ENCODE data around the gene BMP8B.
"Not testable (repeated sequence)": the region's sequence is repeated elsewhere in the genome, so short reads cannot be mapped to it uniquely, and the experiment has no call there.

BMP8B gene

GRCh38 chr1:39799770-39800470 lies 11.3 kb upstream of the BMP8B start:
- Mint-ChIP-seq H3K27me3 (no peaks in the 10 kb centered on the region), H3K4me1 (ENCODE audit: low read depth) (peaks cover 41% of the 10 kb centered on the region), H3K9me3 (no peaks in the 10 kb centered on the region), H3K27ac (peak overlapping the region; percentile 90), H3K4me3 (peak overlapping the region; percentile 71), H3K36me3 (ENCODE audit: low read depth) (no peaks in the 10 kb centered on the region)
- intact Hi-C loops (cut with micrococcal nuclease), result no loop called here

- H3K9me3 Mint-ChIP-seq; intact Hi-C loops (cut with micrococcal nuclease); H3K36me3 Mint-ChIP-seq (ENCODE audit: low read depth); H3K27me3 Mint-ChIP-seq: not testable (repeated sequence)
- H3K4me1 Mint-ChIP-seq (ENCODE audit: low read depth), result peaks cover 40% of the 10 kb centered on the region
- peak overlapping the region; percentile 71 for H3K4me3 Mint-ChIP-seq
- H3K27ac Mint-ChIP-seq, result peak overlapping the region; percentile 90
Observed at GRCh38 chr1:39798859-39799769, 10.4 kb upstream of the BMP8B start.

- no peaks in the 10 kb centered on the region for H3K27me3 Mint-ChIP-seq
- H3K4me3 Mint-ChIP-seq, result no peak overlapping the region
- H3K27ac Mint-ChIP-seq, result no peak overlapping the region
- H3K4me1 Mint-ChIP-seq (ENCODE audit: low read depth), result peaks cover 42% of the 10 kb centered on the region
- intact Hi-C loops (cut with micrococcal nuclease), result no loop called here
- H3K36me3 Mint-ChIP-seq (ENCODE audit: low read depth), result no peaks in the 10 kb centered on the region
- H3K9me3 Mint-ChIP-seq, result no peaks in the 10 kb centered on the region
Observed at GRCh38 chr1:39795651-39796050, 7.0 kb upstream of the BMP8B start.

- no peaks in the 10 kb centered on the region for H3K36me3 Mint-ChIP-seq (ENCODE audit: low read depth)
- H3K27ac Mint-ChIP-seq, result no peak overlapping the region
- H3K9me3 Mint-ChIP-seq, result no peaks in the 10 kb centered on the region
- H3K4me1 Mint-ChIP-seq (ENCODE audit: low read depth), result peaks cover 46% of the 10 kb centered on the region
- intact Hi-C loops (cut with micrococcal nuclease), result no loop called here
- peaks cover 12% of the 10 kb centered on the region for H3K27me3 Mint-ChIP-seq
- no peak overlapping the region for H3K4me3 Mint-ChIP-seq
Observed at GRCh38 chr1:39791838-39792237, 3.2 kb upstream of the BMP8B start.

GRCh38 chr1:39789571-39790110 lies 976 bp upstream of the BMP8B start:
- H3K4me3 Mint-ChIP-seq, result peak overlapping the region; percentile 77
- peaks cover 46% of the 10 kb centered on the region for H3K4me1 Mint-ChIP-seq (ENCODE audit: low read depth)
- H3K36me3 Mint-ChIP-seq (ENCODE audit: low read depth), result no peaks in the 10 kb centered on the region
- intact Hi-C loops (cut with micrococcal nuclease), result no loop called here
- no peaks in the 10 kb centered on the region for H3K9me3 Mint-ChIP-seq
- peaks cover 18% of the 10 kb centered on the region for H3K27me3 Mint-ChIP-seq
- peak overlapping the region; percentile 86 for H3K27ac Mint-ChIP-seq

DNA sequence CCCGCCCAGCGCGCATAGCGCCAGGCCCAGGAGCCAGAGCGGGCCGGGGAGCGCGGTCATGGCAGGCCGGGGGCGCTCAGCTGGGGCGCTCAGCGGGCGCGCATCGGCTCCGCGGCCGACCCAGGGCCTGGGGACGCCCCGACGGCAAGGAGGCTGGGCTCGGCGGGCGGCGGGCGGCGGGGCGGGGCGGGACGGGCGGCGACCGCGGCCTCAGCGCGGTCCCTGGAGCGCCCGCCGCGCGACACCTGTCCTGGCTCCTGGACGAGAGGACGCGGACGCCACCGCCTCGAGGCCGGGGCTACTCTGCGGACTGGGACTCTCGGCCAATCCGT lies 273 bp downstream of the BMP8B start:
- peak overlapping the region; percentile 86 for H3K27ac Mint-ChIP-seq
- peaks cover 18% of the 10 kb centered on the region for H3K27me3 Mint-ChIP-seq
- H3K4me3 Mint-ChIP-seq, result peak overlapping the region; percentile 77
- no peaks in the 10 kb centered on the region for H3K36me3 Mint-ChIP-seq (ENCODE audit: low read depth)
- H3K4me1 Mint-ChIP-seq (ENCODE audit: low read depth), result peaks cover 40% of the 10 kb centered on the region
- H3K9me3 Mint-ChIP-seq, result no peaks in the 10 kb centered on the region
- intact Hi-C loops (cut with micrococcal nuclease), result no loop called here

DNA sequence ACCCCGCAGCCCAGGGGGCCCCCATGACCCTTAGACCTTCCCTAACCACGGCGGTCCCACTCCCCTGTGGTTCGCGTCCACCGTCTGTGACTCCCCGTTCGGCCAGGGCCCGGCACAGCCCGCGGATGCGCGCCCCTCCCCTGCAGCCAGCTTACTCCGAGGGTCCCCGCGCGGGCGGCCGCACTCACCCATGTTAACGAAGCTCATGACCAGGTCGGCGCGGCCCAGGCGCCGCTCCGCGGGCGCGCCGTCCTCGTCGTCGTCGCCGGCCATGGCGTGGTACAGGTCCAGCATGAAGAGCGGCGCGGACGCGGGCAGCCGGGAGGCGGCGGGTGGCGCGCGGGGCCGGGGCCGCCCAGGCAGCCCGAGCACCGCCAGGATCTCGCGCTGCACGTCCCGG lies 701 bp downstream of the BMP8B start:
- H3K36me3 Mint-ChIP-seq (ENCODE audit: low read depth); intact Hi-C loops (cut with micrococcal nuclease); H3K9me3 Mint-ChIP-seq; H3K27ac Mint-ChIP-seq: not testable (repeated sequence)
- Mint-ChIP-seq H3K27me3 (peaks cover 18% of the 10 kb centered on the region), H3K4me1 (ENCODE audit: low read depth) (peaks cover 36% of the 10 kb centered on the region), H3K4me3 (peak overlapping the region; percentile 67)

GRCh38 chr1:39787468-39787867 lies 1.2 kb downstream of the BMP8B start:
- no peak overlapping the region for H3K27ac Mint-ChIP-seq
- H3K9me3 Mint-ChIP-seq, result no peaks in the 10 kb centered on the region
- peak overlapping the region; percentile 67 for H3K4me3 Mint-ChIP-seq
- no peaks in the 10 kb centered on the region for H3K36me3 Mint-ChIP-seq (ENCODE audit: low read depth)
- H3K4me1 Mint-ChIP-seq (ENCODE audit: low read depth), result peaks cover 31% of the 10 kb centered on the region
- peaks cover 18% of the 10 kb centered on the region for H3K27me3 Mint-ChIP-seq
- intact Hi-C loops (cut with micrococcal nuclease), result no loop called here

- Mint-ChIP-seq H3K4me1 (ENCODE audit: low read depth) (peaks cover 27% of the 10 kb centered on the region), H3K27me3 (peaks cover 18% of the 10 kb centered on the region)
- H3K27ac Mint-ChIP-seq; H3K4me3 Mint-ChIP-seq; H3K36me3 Mint-ChIP-seq (ENCODE audit: low read depth); intact Hi-C loops (cut with micrococcal nuclease); H3K9me3 Mint-ChIP-seq: not testable (repeated sequence)
Observed at GRCh38 chr1:39787108-39787375, 1.6 kb downstream of the BMP8B start.

- H3K4me3 Mint-ChIP-seq; intact Hi-C loops (cut with micrococcal nuclease): not testable (repeated sequence)
Observed at GRCh38 chr1:39786303-39787107, 2.2 kb downstream of the BMP8B start.

DNA sequence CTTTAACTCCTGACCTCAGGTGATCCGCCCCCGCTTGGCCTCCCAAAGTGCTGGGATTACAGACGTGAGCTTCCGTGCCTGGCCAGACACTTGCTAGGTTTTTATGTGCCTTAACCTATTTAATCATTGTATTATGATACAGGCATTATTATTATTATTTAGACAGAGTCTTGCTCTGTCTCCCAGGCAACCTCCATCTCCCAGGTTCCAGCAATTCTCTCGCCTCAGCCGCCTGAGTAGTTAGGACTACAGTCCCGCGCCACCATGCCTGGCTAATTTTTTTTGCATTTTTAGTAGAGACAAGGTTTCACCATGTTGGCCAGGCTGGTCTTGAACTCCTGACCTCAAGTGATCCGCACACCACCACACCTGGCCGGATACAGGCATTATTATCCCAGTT lies 6.0 kb downstream of the BMP8B start:
- intact Hi-C loops (cut with micrococcal nuclease); H3K36me3 Mint-ChIP-seq (ENCODE audit: low read depth); H3K4me3 Mint-ChIP-seq; H3K27ac Mint-ChIP-seq; H3K9me3 Mint-ChIP-seq: not testable (repeated sequence)
- peaks cover 15% of the 10 kb centered on the region for H3K27me3 Mint-ChIP-seq
- peaks cover 19% of the 10 kb centered on the region for H3K4me1 Mint-ChIP-seq (ENCODE audit: low read depth)

More at GRCh38 chr1:39786303-39787107, 2.2 kb downstream of the BMP8B start:
- H3K9me3 Mint-ChIP-seq; H3K36me3 Mint-ChIP-seq (ENCODE audit: low read depth); H3K27ac Mint-ChIP-seq: not testable (repeated sequence)
- Mint-ChIP-seq H3K27me3 (peaks cover 18% of the 10 kb centered on the region), H3K4me1 (ENCODE audit: low read depth) (peaks cover 27% of the 10 kb centered on the region)

DNA sequence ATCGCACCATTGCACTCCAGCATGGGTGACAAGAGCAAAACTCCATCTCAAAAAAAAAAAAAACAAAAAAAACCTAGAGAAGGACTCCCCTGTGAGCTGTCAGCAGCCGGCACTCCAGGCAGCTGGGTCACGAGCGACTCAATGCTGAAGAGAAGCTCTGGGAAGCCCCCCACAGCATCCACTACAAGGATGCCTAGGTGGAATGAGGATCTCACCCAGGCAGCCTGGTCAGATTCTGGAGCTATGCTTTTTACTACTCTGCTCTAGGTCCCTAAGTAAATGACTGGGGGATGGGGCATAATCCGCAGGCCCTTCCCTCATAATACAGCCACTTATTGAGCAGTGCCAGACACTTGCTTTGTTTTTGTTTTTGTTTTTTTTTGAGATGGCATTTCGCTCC lies 6.6 kb downstream of the BMP8B start:
- Mint-ChIP-seq H3K36me3 (ENCODE audit: low read depth) (no peaks in the 10 kb centered on the region), H3K27me3 (peaks cover 9% of the 10 kb centered on the region), H3K27ac (no peak overlapping the region), H3K9me3 (no peaks in the 10 kb centered on the region), H3K4me1 (ENCODE audit: low read depth) (peaks cover 13% of the 10 kb centered on the region), H3K4me3 (no peak overlapping the region)
- intact Hi-C loops (cut with micrococcal nuclease), result no loop called here

DNA sequence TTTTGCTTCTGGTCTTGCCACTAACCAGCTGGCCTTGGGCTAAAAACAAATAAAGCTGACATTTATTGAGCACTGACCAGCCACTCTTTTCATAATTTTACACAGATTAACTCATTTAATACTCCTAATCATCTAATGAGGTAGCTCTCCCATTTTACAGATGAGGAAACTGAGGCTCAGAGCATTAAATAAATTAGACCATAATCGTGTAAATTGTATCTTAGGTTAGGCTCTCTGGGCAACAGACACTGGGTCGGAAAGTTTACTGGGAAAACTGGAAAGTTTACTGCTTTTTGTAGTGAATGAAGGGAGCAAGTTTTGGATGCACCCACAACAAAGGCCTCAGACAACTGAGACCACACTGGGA lies 7.3 kb downstream of the BMP8B start:
- intact Hi-C loops (cut with micrococcal nuclease), result no loop called here

GRCh38 chr1:39779821-39780220 lies 8.8 kb downstream of the BMP8B start:
- Mint-ChIP-seq H3K9me3 (no peaks in the 10 kb centered on the region), H3K4me1 (ENCODE audit: low read depth) (peaks cover 16% of the 10 kb centered on the region), H3K36me3 (ENCODE audit: low read depth) (no peaks in the 10 kb centered on the region), H3K27ac (no peak overlapping the region), H3K27me3 (peaks cover 4% of the 10 kb centered on the region), H3K4me3 (no peak overlapping the region)
- intact Hi-C loops (cut with micrococcal nuclease), result no loop called here

More for the DNA sequence above, 7.3 kb downstream of the BMP8B start:
- Mint-ChIP-seq H3K27me3 (peaks cover 3% of the 10 kb centered on the region), H3K4me3 (no peak overlapping the region), H3K4me1 (ENCODE audit: low read depth) (peaks cover 14% of the 10 kb centered on the region), H3K9me3 (no peaks in the 10 kb centered on the region), H3K36me3 (ENCODE audit: low read depth) (no peaks in the 10 kb centered on the region), H3K27ac (no peak overlapping the region)

All from dendritic cell treated with granulocyte-macrophage colony-stimulating factor and Interleukin-4, amounts not matched to agents 40 ng/mL and 50 ng/mL, for 4 days (primary cell).